Aorta (tissue), 5 donors: ENCODE results near the gene SHTN1. TPM values are rescaled to one million over a fixed set of nuclear protein-coding genes. Genes with fewer than 3 reads are reported as not detected.

Source experiments
- ATAC-seq: fragments of 200-7000 bp; cut with Tn5 transposase; one replicate; pipeline ENCODE4 v1.9.1; 2022; ENCODE audit warnings: moderate library complexity; ENCODE audit not compliant: low FRiP score
- DNase-seq, 2 donors: peaks; one replicate each; pipeline ENCODE4 v3.0.0-alpha.2; 2020
- H3K27ac ChIP-seq, 2 donors: one replicate each; pipeline ENCODE4 v1.5.1; 2013; ENCODE audit warnings: low read length in 2 of 2, mild to moderate bottlenecking in 2 of 2, moderate library complexity in 2 of 2, control low read depth in 1 of 2, inconsistent platforms in 1 of 2, low read depth in 1 of 2
- H3K27me3 ChIP-seq, 2 donors: one replicate each; pipeline ENCODE4 v1.6.1; 2013; ENCODE audit warnings: control low read depth in 1 of 2, low read length in 1 of 2, mild to moderate bottlenecking in 1 of 2, moderate library complexity in 1 of 2; ENCODE audit not compliant: insufficient read depth in 2 of 2, control insufficient read depth in 1 of 2
- H3K36me3 ChIP-seq, 2 donors: one replicate each; pipeline ENCODE4 v1.6.1; 2013; ENCODE audit warnings: control low read depth in 1 of 2, low read length in 1 of 2, mild to moderate bottlenecking in 1 of 2; ENCODE audit not compliant: insufficient read depth in 2 of 2, control insufficient read depth in 1 of 2
- H3K4me1 ChIP-seq, 2 donors: one replicate each; pipeline ENCODE4 v1.6.1; 2013; ENCODE audit warnings: low read length in 2 of 2, control low read depth in 1 of 2, mild to moderate bottlenecking in 1 of 2, moderate library complexity in 1 of 2; ENCODE audit not compliant: insufficient read depth in 2 of 2, control insufficient read depth in 1 of 2
- H3K4me3 ChIP-seq, 2 donors: one replicate each; pipeline ENCODE4 v1.5.1; 2013; ENCODE audit warnings: low read length in 2 of 2, control low read depth in 1 of 2, mild to moderate bottlenecking in 1 of 2
- H3K9me3 ChIP-seq: one replicate; pipeline ENCODE4 v1.6.1; 2013; ENCODE audit warnings: mild to moderate bottlenecking, low read length; ENCODE audit not compliant: control insufficient read depth
- WGBS, 2 donors: extraction: QIAGEN DNeasy Blood & Tissue Kit; methylation state at CpG; one replicate each; pipeline ENCODE4 v1.1.7; 2013; 5-methylcytosine and 5-hydroxymethylcytosine counted together
- intact Hi-C, 2 donors: fragments of 100-400 bp; cut with DNase I; formaldehyde crosslinking; loops; one replicate each; pipeline versions ENCODE4 v1.14.2 to v1.15.0; 2022
- polyA plus RNA-seq, 2 donors: library from polyadenylated mRNA; stranded (reverse); fragments of 200-250 nt; gene quantifications; one replicate each; pipeline ENCODE4 v1.2.3, GENCODE V29; 2013
- total RNA-seq, 2 donors: library from RNA; stranded (reverse); fragmentation: NEBNext Ultra II Directional; extraction: Animal tissue kit (Norgen Biotek cat#: 25700); gene quantifications; one replicate each; pipeline ENCODE4 v1.2.1, GENCODE V29; 2021
- donor health status: healthy with polysubstance abuse.
- donor health status: Bipolar disorder and iron deficiency.
- donor health status: DM: no; HTN: no; CAD: no.
- donor health status: DM: no; HTN: no; CAD: no.
- donor health status: DM: yes; HTN: yes; CAD: no.

Gene SHTN1
- total and polyA plus RNA-seq, 4 donors = 4.9 to 26.1 (median 16.0) TPM

- H3K36me3 ChIP-seq = no peaks in the 10 kb centered on the region
- ATAC-seq = no peak
- H3K4me3 ChIP-seq = no peak overlapping the region
- no peak for DNase-seq
- no peak overlapping the region for H3K27ac ChIP-seq
- no peaks in the 10 kb centered on the region for H3K9me3 ChIP-seq
- intact Hi-C loops = no loop called here
- 75 to 82% methylated on average over 17 of the region's 17 CpGs for WGBS, 2 donors
- H3K4me1 ChIP-seq = no peaks in the 10 kb centered on the region
- H3K27me3 ChIP-seq = no peaks in the 10 kb centered on the region
Measured at GRCh38 chr10:116833986-116834985, 170.7 kb downstream of the SHTN1 start.

- H3K36me3 ChIP-seq = no peaks in the 10 kb centered on the region
- WGBS, 2 donors = 88 to 90% methylated on average over 10 of the region's 10 CpGs
- no peaks in the 10 kb centered on the region for H3K4me1 ChIP-seq
- ATAC-seq = no peak
- no peaks in the 10 kb centered on the region for H3K9me3 ChIP-seq
- no peak overlapping the region for H3K27ac ChIP-seq
- H3K4me3 ChIP-seq = no peak overlapping the region
- no peaks in the 10 kb centered on the region for H3K27me3 ChIP-seq
- DNase-seq = no peak
- intact Hi-C loops = no loop called here
Measured at GRCh38 chr10:116831790-116832189, 173.2 kb downstream of the SHTN1 start.

Other genes with a start within 250 kb of the SHTN1 start
- under 1 TPM in 1 of 2 donors, not detected in 1; 0.51 TPM for gene ENO4, start 155.7 kb downstream of the SHTN1 start, total RNA-seq
- gene ENO4, start 155.7 kb downstream of the SHTN1 start, polyA plus RNA-seq = under 1 TPM in 1 of 2 donors, not detected in 1; 0.41 TPM
- gene VAX1, start 133.1 kb upstream of the SHTN1 start, total RNA-seq = not detected
- not detected for gene VAX1, start 133.1 kb upstream of the SHTN1 start, polyA plus RNA-seq
- not detected for gene KCNK18, start 192.3 kb upstream of the SHTN1 start, total RNA-seq
- not detected for gene KCNK18, start 192.3 kb upstream of the SHTN1 start, polyA plus RNA-seq
- 1 to 10 TPM in 1 of 2 donors, under 1 TPM in 1; 0.52 to 2.8 TPM for gene SLC18A2, start 235.9 kb upstream of the SHTN1 start, total RNA-seq
- gene SLC18A2, start 235.9 kb upstream of the SHTN1 start, polyA plus RNA-seq = under 1 TPM; 0.08 to 0.13 TPM